HG03095 (cell line): ENCODE results near the gene FEN1.
A peak's percentile ranks its signal among the peaks of the same experiment; 100 is the strongest.

Experiments used
- ATAC-seq: cut with Tn5 transposase; IDR thresholded peaks from one replicate; pipeline ENCODE4 v1.9.1; 2021; ENCODE audit warnings: moderate library complexity; ENCODE audit not compliant: unreplicated experiment

FEN1 gene

DNA sequence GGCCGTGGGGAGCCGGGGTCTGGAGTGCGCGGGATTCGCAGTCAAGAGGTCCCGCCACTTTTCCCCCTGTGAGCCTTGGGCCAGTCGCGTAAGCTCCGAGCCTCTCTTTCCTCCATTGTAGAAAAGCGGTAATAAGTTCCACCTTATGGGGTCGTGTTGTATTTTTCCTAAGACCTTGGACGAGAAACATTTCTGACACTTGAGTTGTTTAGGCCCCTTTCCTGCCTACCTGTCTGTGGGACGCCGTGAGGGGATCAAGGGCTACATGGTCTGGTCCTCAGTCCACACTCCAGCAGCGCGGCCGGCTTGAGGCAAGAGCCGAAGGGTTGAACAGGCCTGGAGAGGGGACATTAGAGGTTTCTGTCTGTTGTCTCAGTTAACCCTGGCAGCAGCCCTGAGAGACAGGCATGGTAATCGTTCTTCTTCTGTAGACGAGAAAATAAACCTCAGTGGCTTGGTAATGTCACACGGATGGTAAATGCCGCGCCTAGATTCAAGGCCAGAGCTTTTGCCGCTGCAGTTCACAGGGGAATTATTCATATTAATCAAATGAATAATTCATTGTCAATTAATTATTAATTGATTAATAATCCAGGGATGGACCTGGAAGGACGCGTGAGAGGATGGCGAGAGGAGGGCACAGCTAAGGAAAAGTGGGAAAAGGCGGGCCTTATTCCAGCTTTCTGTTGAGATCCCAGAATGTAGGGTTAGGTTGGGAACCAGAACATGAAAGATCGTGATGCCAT lies 545 bp downstream of the FEN1 start:
- peak; percentile 5 for ATAC-seq

DNA sequence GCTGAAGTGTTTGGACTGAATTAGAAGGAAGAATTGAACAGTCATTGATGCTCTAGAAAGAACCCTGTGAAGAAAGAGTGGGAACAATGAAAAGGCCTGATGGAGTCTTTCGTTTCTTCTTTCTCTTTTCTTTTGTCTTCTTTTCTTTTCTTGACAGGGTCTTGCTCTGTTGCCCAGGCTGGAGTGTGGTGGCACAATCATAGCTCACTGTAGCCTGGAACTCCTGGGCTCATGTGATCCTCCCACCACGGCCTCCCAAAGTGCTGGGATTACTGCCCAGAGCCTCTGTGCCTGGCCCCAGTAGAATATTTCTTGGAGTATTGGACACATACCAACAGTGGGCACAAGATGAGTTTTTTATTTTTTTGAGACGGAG lies 1.1 kb downstream of the FEN1 start:
- ATAC-seq = no peak

- no peak for ATAC-seq
These were observed 1.9 kb downstream of the FEN1 start for GRCh38 chr11:61794579-61794978.

DNA sequence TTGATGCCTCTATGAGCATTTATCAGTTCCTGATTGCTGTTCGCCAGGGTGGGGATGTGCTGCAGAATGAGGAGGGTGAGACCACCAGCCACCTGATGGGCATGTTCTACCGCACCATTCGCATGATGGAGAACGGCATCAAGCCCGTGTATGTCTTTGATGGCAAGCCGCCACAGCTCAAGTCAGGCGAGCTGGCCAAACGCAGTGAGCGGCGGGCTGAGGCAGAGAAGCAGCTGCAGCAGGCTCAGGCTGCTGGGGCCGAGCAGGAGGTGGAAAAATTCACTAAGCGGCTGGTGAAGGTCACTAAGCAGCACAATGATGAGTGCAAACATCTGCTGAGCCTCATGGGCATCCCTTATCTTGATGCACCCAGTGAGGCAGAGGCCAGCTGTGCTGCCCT lies 2.7 kb downstream of the FEN1 start:
- ATAC-seq = no peak

GRCh38 chr11:61795876-61796526 lies 3.3 kb downstream of the FEN1 start:
- no peak for ATAC-seq

- ATAC-seq = no peak
These were observed 4.7 kb downstream of the FEN1 start for GRCh38 chr11:61797263-61797944.

GRCh38 chr11:61799665-61800284 lies 7.1 kb downstream of the FEN1 start:
- no peak for ATAC-seq

- no peak for ATAC-seq
These were observed 7.9 kb downstream of the FEN1 start for GRCh38 chr11:61800331-61801281.

GRCh38 chr11:61802605-61803004 lies 9.9 kb downstream of the FEN1 start:
- ATAC-seq = no peak

- no peak for ATAC-seq
These were observed 11.4 kb downstream of the FEN1 start for GRCh38 chr11:61803889-61804647.

- no peak for ATAC-seq
These were observed 12.4 kb downstream of the FEN1 start for GRCh38 chr11:61805146-61805545.

- no peak for ATAC-seq
These were observed 14.1 kb downstream of the FEN1 start for GRCh38 chr11:61806785-61807184.

DNA sequence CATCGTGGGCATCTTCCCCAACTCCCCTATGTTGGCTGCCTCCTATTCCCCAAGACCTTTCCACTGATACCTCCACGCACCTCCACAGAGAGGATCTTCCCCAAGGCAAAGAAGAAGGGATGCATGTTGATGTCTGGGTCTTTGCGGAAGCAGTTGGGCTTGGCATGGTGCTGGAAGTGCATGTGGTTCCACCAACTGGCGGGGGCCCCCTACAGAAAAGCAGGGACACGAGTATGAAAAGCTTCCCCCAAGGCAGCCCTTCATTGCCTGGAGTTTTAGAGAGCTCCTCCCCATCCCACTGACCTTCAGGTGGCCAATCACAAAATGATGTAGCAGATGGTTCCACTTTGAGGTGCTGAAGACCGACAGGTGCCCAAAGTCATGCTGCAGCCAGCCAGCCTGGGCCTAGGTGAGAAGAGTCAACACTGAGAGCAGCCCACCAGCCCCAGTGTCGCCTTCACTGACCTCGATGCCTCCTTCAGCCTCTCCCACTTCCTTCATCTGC lies 18.0 kb downstream of the FEN1 start:
- no peak for ATAC-seq

DNA sequence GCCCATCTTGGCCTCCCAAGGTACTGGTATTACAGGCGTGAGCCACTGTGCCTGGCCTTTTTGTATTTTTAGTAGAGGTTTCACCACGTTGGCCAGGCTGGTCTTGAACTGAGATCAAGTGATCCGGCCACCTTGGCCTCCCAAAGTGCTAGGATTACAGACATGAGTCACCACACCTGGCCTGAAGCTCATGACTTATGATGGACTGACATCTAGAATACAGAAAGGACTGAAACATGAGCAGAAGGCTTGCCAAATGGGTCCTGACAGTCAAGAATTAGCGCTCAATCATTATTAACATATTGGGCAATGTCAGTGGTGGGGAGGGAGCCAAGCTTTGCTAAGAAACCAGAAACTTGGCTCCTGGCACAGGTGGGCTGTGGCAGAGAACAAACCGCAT lies 19.1 kb downstream of the FEN1 start:
- ATAC-seq = no peak

- no peak for ATAC-seq
These were observed 20.2 kb downstream of the FEN1 start for GRCh38 chr11:61812736-61813411.

DNA sequence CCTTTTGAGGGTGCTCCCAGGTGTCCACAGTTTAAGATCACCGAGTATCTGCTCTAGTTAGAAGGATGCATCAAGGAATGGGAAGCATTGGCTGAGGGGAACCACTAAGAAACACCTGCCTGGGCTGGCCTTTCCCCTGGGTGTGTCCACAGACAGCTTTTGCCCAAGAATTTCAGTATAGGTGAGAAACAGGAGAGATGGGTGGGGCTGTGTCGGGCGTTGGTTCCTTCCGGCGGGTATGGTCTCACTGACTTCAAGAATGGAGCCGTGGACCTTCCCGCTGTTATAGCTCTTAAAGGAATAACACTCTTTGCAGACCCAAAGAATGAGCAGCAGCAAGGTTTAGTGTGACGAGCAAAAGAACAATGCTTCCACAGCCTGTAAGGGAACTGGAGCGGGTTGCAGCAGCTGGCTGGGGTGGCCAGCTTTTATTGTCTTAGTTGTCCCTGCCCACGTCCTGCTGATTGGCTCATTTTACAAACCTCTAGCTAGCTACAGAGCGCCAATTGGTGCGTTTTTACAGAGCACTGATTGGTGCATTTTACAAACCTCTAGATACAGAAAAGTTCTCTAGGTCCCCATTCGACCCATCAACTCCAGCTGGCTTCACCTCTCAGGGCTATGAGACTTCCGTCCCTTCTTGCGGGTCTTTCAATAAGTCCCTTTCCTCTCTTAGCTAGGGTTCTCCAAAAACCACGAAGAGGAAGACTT lies 21.7 kb downstream of the FEN1 start:
- ATAC-seq = no peak

GRCh38 chr11:61814958-61815789 lies 22.5 kb downstream of the FEN1 start:
- peak; percentile 61 for ATAC-seq
